ENCODE results near the gene SLC35D2. TPM values are rescaled to one million over a fixed set of nuclear protein-coding genes. Genes with fewer than 3 reads are reported as not detected.

The SLC35D2 gene
- total RNA-seq (10 to 100 TPM; 24.8 to 32.4 TPM), polyA plus RNA-seq (ENCODE audit: insufficient read length in 6 of 6) (10 to 100 TPM; 24.1 to 33.4 (median 29.3) TPM)
- long read RNA-seq, donor 1: 0 reads
- long read RNA-seq, donor 2, partial matches to known transcripts: 0 of 3 reads
- long read RNA-seq, donor 2, other reads (novel, unspliced or antisense): 0 of 3 reads
- long read RNA-seq, donor 3, partial matches to known transcripts: 33 of 35 reads
- long read RNA-seq, donor 3, other reads (novel, unspliced or antisense): 0 of 35 reads
- long read RNA-seq, donor 4, partial matches to known transcripts: 3 of 3 reads
- long read RNA-seq, donor 4, other reads (novel, unspliced or antisense): 0 of 3 reads
- long read RNA-seq, donor 5, partial matches to known transcripts: 37 of 37 reads
- long read RNA-seq, donor 5, other reads (novel, unspliced or antisense): 0 of 37 reads
- long read RNA-seq, donor 6, partial matches to known transcripts: 0 of 5 reads
- long read RNA-seq, donor 6, other reads (novel, unspliced or antisense): 0 of 5 reads
- long read RNA-seq, donor 7, partial matches to known transcripts: 0 of 4 reads
- long read RNA-seq, donor 7, other reads (novel, unspliced or antisense): 0 of 4 reads
- long read RNA-seq, donor 8, partial matches to known transcripts: 0 of 2 reads
- long read RNA-seq, donor 8, other reads (novel, unspliced or antisense): 0 of 2 reads
- long read RNA-seq, donor 9: 0 reads
- long read RNA-seq, donor 10: 0 reads
- long read RNA-seq, donor 11, partial matches to known transcripts: 14 of 16 reads
- long read RNA-seq, donor 11, other reads (novel, unspliced or antisense): 0 of 16 reads
- long read RNA-seq, donor 12, partial matches to known transcripts: 0 of 1 reads
- long read RNA-seq, donor 12, other reads (novel, unspliced or antisense): 0 of 1 reads

GRCh38 chr9:96383165-96383942, at the start of gene SLC35D2:
TSS of gene SLC35D2 (minus strand) at chr9:96383711. CDS start at chr9:96383634, 77 bp downstream.
- H3K27ac ChIP-seq: peak within 1 kb of the TSS; percentile 75 to 79
- H3K27me3 ChIP-seq: no peaks in the 10 kb centered on the region
- no peak for TF ChIP-seq CTCF (IDR thresholded peaks at IDR 0.05)
- DNase-seq (peak; percentile 48 to 93 (median 64)), ATAC-seq (peak; percentile 98)
- intact Hi-C loops (cut with DNase I): no loop called here
- no peaks in the 10 kb centered on the region for H3K36me3 ChIP-seq
- peaks cover 4 to 19% of the 10 kb centered on the region in 2 donors for H3K4me1 ChIP-seq
- H3K9me3 ChIP-seq: no peaks in the 10 kb centered on the region
- peak within 1 kb of the TSS; percentile 63 to 68 for H3K4me3 ChIP-seq

GRCh38 chr9:96430377-96430776, 46.9 kb upstream of the SLC35D2 start:
- intact Hi-C loops (cut with DNase I): no loop called here
- no peak for TF ChIP-seq CTCF (IDR thresholded peaks at IDR 0.05)
- ATAC-seq (no peak), DNase-seq (no peak)
- Histone ChIP-seq H3K9me3 (no peaks in the 10 kb centered on the region), H3K36me3 (no peaks in the 10 kb centered on the region), H3K27ac (no peak overlapping the region), H3K4me1 (peaks cover 0 to 7% of the 10 kb centered on the region in 2 donors), H3K27me3 (no peaks in the 10 kb centered on the region), H3K4me3 (no peak overlapping the region)

- ATAC-seq (no peak), DNase-seq (no peak)
- H3K4me1 ChIP-seq: peaks cover 0 to 12% of the 10 kb centered on the region in 2 donors
- no peak for TF ChIP-seq CTCF (IDR thresholded peaks at IDR 0.05)
- intact Hi-C loops (cut with DNase I): no loop called here
- H3K27me3 ChIP-seq: no peaks in the 10 kb centered on the region
- no peaks in the 10 kb centered on the region for H3K9me3 ChIP-seq
- H3K4me3 ChIP-seq: no peak overlapping the region
- H3K36me3 ChIP-seq: no peaks in the 10 kb centered on the region
- H3K27ac ChIP-seq: no peak overlapping the region
Measured at GRCh38 chr9:96429732-96430131, 46.2 kb upstream of the SLC35D2 start.

- Histone ChIP-seq H3K4me1 (peaks cover 4 to 20% of the 10 kb centered on the region in 2 donors), H3K36me3 (no peaks in the 10 kb centered on the region), H3K27ac (no peak overlapping the region), H3K9me3 (no peaks in the 10 kb centered on the region), H3K4me3 (no peak overlapping the region), H3K27me3 (no peaks in the 10 kb centered on the region)
- ATAC-seq: peak; percentile 75
- intact Hi-C loops (cut with DNase I): no loop called here
- DNase-seq: no peak
- TF ChIP-seq CTCF (IDR thresholded peaks at IDR 0.05): no peak
Measured at GRCh38 chr9:96425500-96426169, 42.1 kb upstream of the SLC35D2 start.

Measured in left lung (tissue), 14 donors.